IMR-90 (cell line): ENCODE measurements around the gene TBCE. TPM values are rescaled to one million over a fixed set of nuclear protein-coding genes. Genes with fewer than 3 reads are reported as not detected.

Experiments
- ATAC-seq: fragments of 200-7000 bp; cut with Tn5 transposase; 2 replicates; pipeline ENCODE4 v1.9.1; 2020; ENCODE audit warnings: low read depth, mild to moderate bottlenecking, moderate library complexity
- BruUV-seq: library from RNA; stranded (reverse); fragments of 400-500 nt; replicated peaks from 2 replicates; lab custom pipeline; 2021; lab: Mats Ljungman, UMichigan
- CTCF ChIA-PET: fragments of 300-600 bp; formaldehyde crosslinking; extraction: SDS; loops from one replicate; lab custom pipeline; 2021; ENCODE audit warnings: antibody characterized with exemption; lab: Yijun Ruan, JAX
- POLR2A ChIA-PET: fragments of 300-600 bp; sonication (Branson Sonifier 250); formaldehyde crosslinking; loops from one replicate; lab custom pipeline; 2022; ENCODE audit warnings: antibody characterized with exemption; ENCODE audit not compliant: unreplicated experiment; lab: Charles Lee
- DNase-seq: peaks from one replicate; pipeline ENCODE4 v3.0.0; 2013
- H2AFZ ChIP-seq: replicated peaks from 2 replicates; pipeline ENCODE3; 2013; ENCODE audit warnings: low read length, mild to moderate bottlenecking; ENCODE audit not compliant: poor library complexity
- H2AK5ac ChIP-seq: 2 replicates; pipeline ENCODE4 v1.6.1; 2013; ENCODE audit warnings: low read depth, low read length, inconsistent platforms
- H2AK9ac ChIP-seq: replicated peaks from 2 replicates; pipeline ENCODE3; 2013; ENCODE audit warnings: mild to moderate bottlenecking, low read depth, low read length, moderate library complexity; ENCODE audit not compliant: poor library complexity
- H2BK120ac ChIP-seq: 2 replicates; pipeline ENCODE4 v1.6.1; 2013; ENCODE audit warnings: low read depth, low read length, inconsistent platforms
- H2BK15ac ChIP-seq: 3 replicates; pipeline ENCODE4 v1.6.1; 2013; ENCODE audit warnings: low read depth, low read length, inconsistent platforms
- H2BK20ac ChIP-seq: 2 replicates; pipeline ENCODE4 v1.6.1; 2013; ENCODE audit warnings: low read depth, mild to moderate bottlenecking, inconsistent platforms, low read length, moderate library complexity
- H2BK5ac ChIP-seq: 2 replicates; pipeline ENCODE4 v1.6.1; 2013; ENCODE audit warnings: mild to moderate bottlenecking, low read depth, low read length, inconsistent platforms; ENCODE audit not compliant: poor library complexity, severe bottlenecking
- H3K14ac ChIP-seq: replicated peaks from 2 replicates; pipeline ENCODE4 v1.6.1; 2013; ENCODE audit warnings: low read depth, low read length, inconsistent platforms
- H3K18ac ChIP-seq: 2 replicates; pipeline ENCODE4 v1.6.1; 2013; ENCODE audit warnings: low read depth, low read length, control low read depth
- H3K23ac ChIP-seq: 2 replicates; pipeline ENCODE4 v1.6.1; 2013; ENCODE audit warnings: low read depth, low read length, inconsistent platforms
- H3K27ac ChIP-seq: 2 replicates; pipeline ENCODE4 v1.5.1; 2013; ENCODE audit warnings: mild to moderate bottlenecking, control low read depth, low read length; ENCODE audit not compliant: insufficient read depth
- H3K27me3 ChIP-seq: 2 replicates; pipeline ENCODE4 v1.6.1; 2013; ENCODE audit warnings: low read length; ENCODE audit not compliant: control insufficient read depth, insufficient read depth
- H3K36me3 ChIP-seq: 2 replicates; pipeline ENCODE4 v1.6.1; 2013; ENCODE audit warnings: low read length, mixed read lengths; ENCODE audit not compliant: control insufficient read depth, insufficient read depth
- H3K4ac ChIP-seq: 2 replicates; pipeline ENCODE4 v1.6.1; 2013; ENCODE audit warnings: low read depth, low read length, inconsistent platforms
- H3K4me1 ChIP-seq: 2 replicates; pipeline ENCODE4 v1.6.1; 2013; ENCODE audit warnings: low read length, mixed read lengths; ENCODE audit not compliant: control insufficient read depth, insufficient read depth
- H3K4me2 ChIP-seq: 2 replicates; pipeline ENCODE4 v1.6.1; 2013; ENCODE audit warnings: low read depth, mild to moderate bottlenecking, control low read depth, low read length, moderate library complexity
- H3K4me3 ChIP-seq: 2 replicates; pipeline ENCODE4 v1.5.1; 2013; ENCODE audit warnings: low read depth, mild to moderate bottlenecking, control low read depth, low read length, moderate library complexity; ENCODE audit not compliant: insufficient read depth
- H3K56ac ChIP-seq: 2 replicates; pipeline ENCODE4 v1.6.1; 2013; ENCODE audit warnings: low read length, inconsistent platforms; ENCODE audit not compliant: insufficient read depth; ENCODE audit errors: extremely low read depth
- H3K79me1 ChIP-seq, 2 experiments: 2 replicates each; pipeline ENCODE4 v1.6.1; 2013; ENCODE audit warnings: low read length in 2 of 2, inconsistent platforms in 1 of 2, low read depth in 1 of 2
- H3K9ac ChIP-seq: 2 replicates; pipeline ENCODE4 v1.6.1; 2013; ENCODE audit warnings: low read depth, low read length, control low read depth
- H3K9me1 ChIP-seq: 2 replicates; pipeline ENCODE4 v1.6.1; 2013; ENCODE audit warnings: low read length, inconsistent platforms; ENCODE audit not compliant: insufficient read depth
- H3K9me3 ChIP-seq: 2 replicates; pipeline ENCODE4 v1.6.1; 2013; ENCODE audit warnings: low read length; ENCODE audit not compliant: control insufficient read depth, insufficient read depth
- H4K20me1 ChIP-seq: 2 replicates; pipeline ENCODE4 v1.6.1; 2013; ENCODE audit warnings: low read length, inconsistent platforms; ENCODE audit not compliant: insufficient read depth
- H4K5ac ChIP-seq: 2 replicates; pipeline ENCODE4 v1.6.1; 2013; ENCODE audit warnings: mild to moderate bottlenecking, low read depth, low read length, control low read depth
- H4K8ac ChIP-seq, 2 experiments: 2 replicates each; pipeline ENCODE4 v1.6.1; 2013; ENCODE audit warnings: low read depth in 2 of 2, low read length in 2 of 2, control low read depth in 1 of 2, inconsistent platforms in 1 of 2
- H4K91ac ChIP-seq: 2 replicates; pipeline ENCODE4 v1.6.1; 2013; ENCODE audit warnings: low read depth, low read length, inconsistent platforms; ENCODE audit not compliant: insufficient read depth
- BHLHE40 ChIP-seq: fragments of 150-350 bp; IDR thresholded peaks from 2 replicates; pipeline ENCODE4 v1.6.1; 2016; ENCODE audit warnings: mild to moderate bottlenecking, low read depth, low read length
- CEBPB ChIP-seq: IDR thresholded peaks from 2 replicates; pipeline ENCODE4 v1.6.1; 2012; ENCODE audit warnings: low read depth, low read length, improper control_type of control experiment
- CHD1 ChIP-seq: IDR thresholded peaks from 2 replicates; pipeline ENCODE4 v1.6.1; 2012; ENCODE audit warnings: low read depth, low read length, improper control_type of control experiment
- ELK1 ChIP-seq: fragments of 150-350 bp; IDR thresholded peaks from 2 replicates; pipeline ENCODE4 v1.6.1; 2016; ENCODE audit warnings: low read depth, mild to moderate bottlenecking, low read length, moderate library complexity, borderline replicate concordance
- FOS ChIP-seq: fragments of 150-350 bp; IDR thresholded peaks from 2 replicates; pipeline ENCODE4 v1.6.1; 2016; ENCODE audit warnings: low read depth, low read length
- MAFK ChIP-seq: IDR thresholded peaks from 2 replicates; pipeline ENCODE4 v1.6.1; 2012; ENCODE audit warnings: low read depth, low read length, improper control_type of control experiment
- MAZ ChIP-seq: IDR thresholded peaks from 2 replicates; pipeline ENCODE4 v1.6.1; 2012; ENCODE audit warnings: low read depth, mild to moderate bottlenecking, low read length, improper control_type of control experiment, moderate library complexity, borderline replicate concordance
- MXI1 ChIP-seq: IDR thresholded peaks from 2 replicates; pipeline ENCODE4 v1.6.1; 2012; ENCODE audit warnings: low read depth, mild to moderate bottlenecking, low read length, moderate library complexity, borderline replicate concordance
- NFE2L2 ChIP-seq: fragments of 150-350 bp; IDR thresholded peaks from 2 replicates; pipeline ENCODE4 v1.6.1; 2016; ENCODE audit warnings: low read depth, mild to moderate bottlenecking, low read length
- POLR2A ChIP-seq: IDR thresholded peaks from 2 replicates; pipeline ENCODE4 v1.6.1; 2012; ENCODE audit warnings: mild to moderate bottlenecking, low read depth, low read length
- RAD21 ChIP-seq: IDR thresholded peaks from 2 replicates; pipeline ENCODE4 v1.6.1; 2012; ENCODE audit warnings: low read length, improper control_type of control experiment
- RCOR1 ChIP-seq: IDR thresholded peaks from 2 replicates; pipeline ENCODE4 v1.6.1; 2012; ENCODE audit warnings: mild to moderate bottlenecking, low read length, improper control_type of control experiment; ENCODE audit not compliant: insufficient replicate concordance
- RFX5 ChIP-seq: IDR thresholded peaks from 2 replicates; pipeline ENCODE4 v1.8.0; 2012; ENCODE audit warnings: low read depth, mild to moderate bottlenecking, low read length, moderate library complexity
- WGBS, 2 experiments: methylation state at CpG; one replicate each; pipeline versions ENCODE4 v1.1.5 to v1.1.7; 2013; ENCODE audit warnings: missing lambda C conversion rate in 2 of 2; ENCODE audit not compliant: insufficient read length in 1 of 2; ENCODE audit errors: extremely low coverage in 2 of 2; 5-methylcytosine and 5-hydroxymethylcytosine counted together
- dilution Hi-C: fragments of 300-500 bp; cut with HindIII; formaldehyde crosslinking; loops from one replicate; pipeline ENCODE4 v1.14.3; 2018; ENCODE audit warnings: low sequenced_read_pairs; ENCODE audit not compliant: unreplicated experiment
- in situ Hi-C: fragments of 300-500 bp; cut with MboI; formaldehyde crosslinking; loops from 3 replicates; pipeline ENCODE4 v1.14.3; 2019; ENCODE audit warnings: low sequenced_read_pairs, inconsistent platforms, mixed read lengths
- intact Hi-C: fragments of 100-400 bp; cut with micrococcal nuclease; formaldehyde crosslinking; loops from 2 replicates; pipeline ENCODE4 v1.10.0; 2022
- polyA plus RNA-seq, 3 experiments: library from polyadenylated mRNA; depleted of rRNA; stranded (reverse); fragments of >200 nt; gene quantifications; 2 replicates each; pipeline ENCODE4 v1.2.3, GENCODE V29; 2012; ENCODE audit warnings: low replicate concordance in 1 of 3
- total RNA-seq: library from RNA; depleted of rRNA; stranded (reverse); fragments of >200 nt; gene quantifications from 2 replicates; pipeline ENCODE4 v1.2.3, GENCODE V29; 2012
- TF ChIP-seq, protein P1 (sequence below): conservative IDR thresholded peaks from 2 replicates; pipeline ENCODE4 v1.5.1; 2012; ENCODE audit warnings: mild to moderate bottlenecking, low read depth, low read length, improper control_type of control experiment
- TF ChIP-seq, protein P2 (sequence below): fragments of 150-350 bp; IDR thresholded peaks from 2 replicates; pipeline ENCODE4 v1.6.1; 2017; ENCODE audit warnings: mild to moderate bottlenecking, antibody characterized with exemption, low read length, low read depth

Gene TBCE
- total and polyA plus RNA-seq, 2 of the 4 experiments (the other 2 are of a cell fraction): 25.3 to 26.7 TPM

GRCh38 chr1:235448616-235449015, 81.4 kb downstream of the TBCE start (continued):
- TF ChIP-seq, protein P1, sequence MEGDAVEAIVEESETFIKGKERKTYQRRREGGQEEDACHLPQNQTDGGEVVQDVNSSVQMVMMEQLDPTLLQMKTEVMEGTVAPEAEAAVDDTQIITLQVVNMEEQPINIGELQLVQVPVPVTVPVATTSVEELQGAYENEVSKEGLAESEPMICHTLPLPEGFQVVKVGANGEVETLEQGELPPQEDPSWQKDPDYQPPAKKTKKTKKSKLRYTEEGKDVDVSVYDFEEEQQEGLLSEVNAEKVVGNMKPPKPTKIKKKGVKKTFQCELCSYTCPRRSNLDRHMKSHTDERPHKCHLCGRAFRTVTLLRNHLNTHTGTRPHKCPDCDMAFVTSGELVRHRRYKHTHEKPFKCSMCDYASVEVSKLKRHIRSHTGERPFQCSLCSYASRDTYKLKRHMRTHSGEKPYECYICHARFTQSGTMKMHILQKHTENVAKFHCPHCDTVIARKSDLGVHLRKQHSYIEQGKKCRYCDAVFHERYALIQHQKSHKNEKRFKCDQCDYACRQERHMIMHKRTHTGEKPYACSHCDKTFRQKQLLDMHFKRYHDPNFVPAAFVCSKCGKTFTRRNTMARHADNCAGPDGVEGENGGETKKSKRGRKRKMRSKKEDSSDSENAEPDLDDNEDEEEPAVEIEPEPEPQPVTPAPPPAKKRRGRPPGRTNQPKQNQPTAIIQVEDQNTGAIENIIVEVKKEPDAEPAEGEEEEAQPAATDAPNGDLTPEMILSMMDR: no peak
- no peak for TF ChIP-seq RAD21

DNA sequence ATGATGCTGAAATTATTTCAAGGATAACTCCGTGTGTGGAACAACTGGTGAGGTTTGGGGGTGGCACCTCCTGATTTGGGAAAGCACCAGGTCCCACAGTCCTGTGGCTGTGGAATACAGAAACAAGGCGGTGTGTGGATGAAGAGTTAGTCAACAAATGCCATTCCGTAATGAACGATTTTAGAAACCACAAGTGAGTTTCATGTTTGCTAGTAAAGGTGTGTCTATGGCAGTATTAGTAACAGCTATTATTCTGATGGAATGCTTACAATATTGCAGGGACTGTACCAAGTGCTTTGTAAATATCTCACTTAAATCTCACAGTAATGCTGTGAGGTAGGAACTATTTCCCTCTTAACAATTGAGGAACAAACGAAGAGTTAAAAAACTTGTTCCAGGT, 83.2 kb downstream of the TBCE start:
- no TSS peak for BruUV-seq
- Histone ChIP-seq H4K20me1 (0 out of 2 replicates have a peak, but pooled peaks cover 3% of the 10 kb centered on the region), H3K36me3 (peaks cover 33% of the 10 kb centered on the region), H2AK9ac (no peak overlapping the region), H3K4me2 (no peak overlapping the region), H3K18ac (no peak overlapping the region), H3K56ac (no peak overlapping the region), H2BK20ac (no peak overlapping the region), H4K5ac (no peak overlapping the region), H2BK120ac (no peak overlapping the region), H3K4me1 (0 out of 2 replicates have a peak, but pooled peaks cover 2% of the 10 kb centered on the region), H2AK5ac (no peak overlapping the region), H3K4ac (no peak overlapping the region), H3K9ac (no peak overlapping the region), H3K14ac (no peak overlapping the region), H3K9me1 (no peaks in the 10 kb centered on the region), H2BK5ac (no peak overlapping the region), H3K27ac (no peak overlapping the region), H2BK15ac (no peak overlapping the region), H4K91ac (no peak overlapping the region), H3K79me1 (peaks cover 3 to 4% of the 10 kb centered on the region in 2 experiments; a peak in 1 of 4 replicates), H3K23ac (no peak overlapping the region), H4K8ac (no peak overlapping the region), H2AFZ (no peak overlapping the region), H3K27me3 (no peaks in the 10 kb centered on the region), H3K9me3 (no peaks in the 10 kb centered on the region), H3K4me3 (no peak overlapping the region)
- in situ Hi-C loops (no loop called here), intact Hi-C loops (no loop called here), dilution Hi-C loops (no loop called here)
- DNase-seq: no peak
- no CpG with 5 or more reads among the region's 5 CpGs for WGBS, 2 experiments
- POLR2A ChIA-PET: no interaction called here
- CTCF ChIA-PET: no interaction called here
- ATAC-seq: no peak
- TF ChIP-seq FOS (no peak), MAZ (no peak), MXI1 (no peak), RAD21 (no peak), RCOR1 (no peak), POLR2A (no peak), NFE2L2 (no peak), MAFK (no peak), CHD1 (no peak), BHLHE40 (no peak), CEBPB (no peak), ELK1 (no peak), RFX5 (no peak)
- TF ChIP-seq, protein P2, sequence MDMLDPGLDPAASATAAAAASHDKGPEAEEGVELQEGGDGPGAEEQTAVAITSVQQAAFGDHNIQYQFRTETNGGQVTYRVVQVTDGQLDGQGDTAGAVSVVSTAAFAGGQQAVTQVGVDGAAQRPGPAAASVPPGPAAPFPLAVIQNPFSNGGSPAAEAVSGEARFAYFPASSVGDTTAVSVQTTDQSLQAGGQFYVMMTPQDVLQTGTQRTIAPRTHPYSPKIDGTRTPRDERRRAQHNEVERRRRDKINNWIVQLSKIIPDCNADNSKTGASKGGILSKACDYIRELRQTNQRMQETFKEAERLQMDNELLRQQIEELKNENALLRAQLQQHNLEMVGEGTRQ: no peak
